Pulmonary artery endothelial cell (primary cell): ENCODE results near the gene FAM83C. TPM values are rescaled to one million over a fixed set of nuclear protein-coding genes. Genes with fewer than 3 reads are reported as not detected.
"Not testable (repeated sequence)": the region's sequence is repeated elsewhere in the genome, so short reads cannot be mapped to it uniquely, and the experiment has no call there.

Source experiments
- DNase-seq: peaks from one replicate; pipeline ENCODE4 v3.0.0-alpha.2; 2011; ENCODE audit warnings: low read depth, low spot score
- total RNA-seq: library from RNA; depleted of rRNA; stranded (reverse); fragments of >200 nt; gene quantifications from 2 replicates; pipeline ENCODE4 v1.2.3, GENCODE V29; 2014

The FAM83C gene
- total RNA-seq, 1 donor from 2014 or later: not detected

GRCh38 chr20:35318502-35319157 is 26.4 kb upstream of the FAM83C start:
- DNase-seq: no peak

GRCh38 chr20:35317416-35318210 is 25.4 kb upstream of the FAM83C start:
- no peak for DNase-seq

GRCh38 chr20:35316086-35316485 is 23.9 kb upstream of the FAM83C start:
- DNase-seq: no peak

- not testable (repeated sequence) for DNase-seq
Measured at GRCh38 chr20:35315632-35316020, 23.4 kb upstream of the FAM83C start.

GRCh38 chr20:35314816-35315631 is 22.8 kb upstream of the FAM83C start:
- DNase-seq: no peak

- no peak for DNase-seq
Measured at GRCh38 chr20:35312318-35312717, 20.1 kb upstream of the FAM83C start.

- no peak for DNase-seq
Measured at GRCh38 chr20:35311822-35312221, 19.6 kb upstream of the FAM83C start.

- DNase-seq: no peak
Measured at GRCh38 chr20:35311409-35311808, 19.2 kb upstream of the FAM83C start.

- no peak for DNase-seq
Measured at GRCh38 chr20:35307666-35308653, 15.7 kb upstream of the FAM83C start.

GRCh38 chr20:35306931-35307517 is 14.8 kb upstream of the FAM83C start:
- peak; percentile 39 for DNase-seq

- peak; percentile 96 for DNase-seq
Measured at GRCh38 chr20:35305682-35306556, 13.7 kb upstream of the FAM83C start.

GRCh38 chr20:35304956-35305355 is 12.7 kb upstream of the FAM83C start:
- DNase-seq: no peak

GRCh38 chr20:35303735-35304491 is 11.7 kb upstream of the FAM83C start:
- DNase-seq: peak; percentile 66

GRCh38 chr20:35303382-35303734 is 11.1 kb upstream of the FAM83C start:
- DNase-seq: no peak

- no peak for DNase-seq
Measured at GRCh38 chr20:35302421-35303335, 10.5 kb upstream of the FAM83C start.

- no peak for DNase-seq
Measured at GRCh38 chr20:35301426-35301825, 9.2 kb upstream of the FAM83C start.

GRCh38 chr20:35300469-35301262 is 8.4 kb upstream of the FAM83C start:
- no peak for DNase-seq
